Effector CD8-positive, alpha-beta T cell (primary cell): ENCODE results near the gene S100A14.

ENCODE experiments used
- DNase-seq: peaks from one replicate; lab custom pipeline; 2025; lab: John Stamatoyannopoulos, UW

The S100A14 gene

GRCh38 chr1:153638261-153638660 is 22.1 kb upstream of the S100A14 start:
- DNase-seq = no peak

GRCh38 chr1:153636312-153636711 is 20.2 kb upstream of the S100A14 start:
- no peak for DNase-seq

- no peak for DNase-seq
Observed at GRCh38 chr1:153635872-153636271, 19.7 kb upstream of the S100A14 start.

GRCh38 chr1:153633754-153634665 is 17.9 kb upstream of the S100A14 start, which contains the start of gene CHTOP:
TSS of gene CHTOP (plus strand) at chr1:153634066. CDS start at chr1:153636589, 2,523 bp downstream.
- peak; percentile 93 for DNase-seq

GRCh38 chr1:153633161-153633753 is 17.1 kb upstream of the S100A14 start:
- DNase-seq = no peak

- no peak for DNase-seq
Observed at GRCh38 chr1:153631047-153632022, 15.2 kb upstream of the S100A14 start.

- DNase-seq = no peak
Observed at GRCh38 chr1:153630384-153630783, 14.3 kb upstream of the S100A14 start.

GRCh38 chr1:153629971-153630370 is 13.8 kb upstream of the S100A14 start:
- DNase-seq = no peak

GRCh38 chr1:153629343-153629665 is 13.2 kb upstream of the S100A14 start:
- no peak for DNase-seq

GRCh38 chr1:153628638-153629342 is 12.7 kb upstream of the S100A14 start:
- no peak for DNase-seq

- no peak for DNase-seq
Observed at GRCh38 chr1:153627715-153628626, 11.8 kb upstream of the S100A14 start, which contains the start of gene S100A1. TSS of gene S100A1 (plus strand) at chr1:153628434. CDS start at chr1:153630522, 2,088 bp downstream.

- DNase-seq = no peak
Observed at GRCh38 chr1:153626904-153627714, 11.0 kb upstream of the S100A14 start, which contains the start of gene S100A13. TSS of gene S100A13 (minus strand) at chr1:153627505. CDS start at chr1:153626472, 1,033 bp downstream.

- no peak for DNase-seq
Observed at GRCh38 chr1:153626477-153626903, 10.4 kb upstream of the S100A14 start.

GRCh38 chr1:153624965-153625611 is 9.0 kb upstream of the S100A14 start:
- no peak for DNase-seq

GRCh38 chr1:153623101-153623500 is 7.0 kb upstream of the S100A14 start:
- DNase-seq = no peak

GRCh38 chr1:153619171-153619570 is 3.0 kb upstream of the S100A14 start:
- no peak for DNase-seq

GRCh38 chr1:153617663-153618062 is 1.5 kb upstream of the S100A14 start:
- peak; percentile 45 for DNase-seq

GRCh38 chr1:153616917-153617311 is 789 bp upstream of the S100A14 start:
- no peak for DNase-seq

GRCh38 chr1:153615406-153615805 is 719 bp downstream of the S100A14 start:
- DNase-seq = no peak
